ENCODE measurements around the gene PRPF40B. TPM values are rescaled to one million over a fixed set of nuclear protein-coding genes. Genes with fewer than 3 reads are reported as not detected.

The PRPF40B gene
- total and polyA plus RNA-seq, 2 of the 13 experiments (the other 11 are each of a cell fraction or from before 2014, with no cell fraction given), result 5.0 to 7.8 TPM

GRCh38 chr12:49642370-49642802 lies 19.0 kb downstream of the PRPF40B start (continued):
- TF ChIP-seq MLXIP (CRISPR knock-in tag; IDR thresholded peaks at IDR 0.05; ENCODE audit: borderline replicate concordance), result no peak
- TF ChIP-seq SMAD3 (CRISPR knock-in tag; IDR thresholded peaks at IDR 0.05), result no peak
- no peak for TF ChIP-seq HMG20B (CRISPR knock-in tag; conservative IDR thresholded peaks at IDR 0.05)
- no peak for TF ChIP-seq SMARCE1 (IDR thresholded peaks at IDR 0.05; ENCODE audit: borderline replicate concordance)
- TF ChIP-seq ETS1 (CRISPR knock-in tag; IDR thresholded peaks at IDR 0.05), result no peak
- TF ChIP-seq MEIS1 (CRISPR knock-in tag; IDR thresholded peaks at IDR 0.05; ENCODE audit: borderline replicate concordance), result no peak
- TF ChIP-seq ZNF616 (CRISPR knock-in tag; IDR thresholded peaks at IDR 0.05; ENCODE audit: low read depth), result no peak
- TF ChIP-seq IKZF4 (CRISPR knock-in tag; IDR thresholded peaks at IDR 0.05; ENCODE audit: borderline replicate concordance, low read depth, not compliant biosample characterization), result no peak
- no peak for TF ChIP-seq ZNF232 (CRISPR knock-in tag; IDR thresholded peaks at IDR 0.05; ENCODE audit: borderline replicate concordance)
- TF ChIP-seq RFX1 (IDR thresholded peaks at IDR 0.05), result no peak
- no peak for TF ChIP-seq NFKBIZ (CRISPR knock-in tag; IDR thresholded peaks at IDR 0.05)
- TF ChIP-seq ARID2 (CRISPR knock-in tag; IDR thresholded peaks at IDR 0.05; ENCODE audit: borderline replicate concordance), result no peak
- no peak for TF ChIP-seq RERE (CRISPR knock-in tag; IDR thresholded peaks at IDR 0.05; ENCODE audit: low read depth)
- TF ChIP-seq HNF4A (CRISPR knock-in tag; IDR thresholded peaks at IDR 0.05), result peak; percentile 86
- no peak for TF ChIP-seq TFDP2 (CRISPR knock-in tag; IDR thresholded peaks at IDR 0.05)
- TF ChIP-seq ZBTB34 (CRISPR knock-in tag; IDR thresholded peaks at IDR 0.05), result no peak
- TF ChIP-seq MTA3 (CRISPR knock-in tag; IDR thresholded peaks at IDR 0.05), result no peak
- TF ChIP-seq TBL1XR1 (IDR thresholded peaks at IDR 0.05; ENCODE audit: borderline replicate concordance, low read length, partially characterized antibody), result no peak
- TF ChIP-seq BRD4 (CRISPR knock-in tag; IDR thresholded peaks at IDR 0.05), result peak; percentile 96
- TF ChIP-seq NFRKB (IDR thresholded peaks at IDR 0.05), result no peak

Data from HepG2 (cell line).